Medulla oblongata (tissue), 1 donor: ENCODE results near the gene PGM5.
A peak's percentile ranks its signal among the peaks of the same experiment; 100 is the strongest.

ENCODE experiments used
- DNase-seq: peaks from one replicate; pipeline ENCODE4 v3.0.0-alpha.2; 2015; ENCODE audit errors: extremely low spot score

The PGM5 gene

GRCh38 chr9:68433531-68434110 lies 77.2 kb downstream of the PGM5 start:
- no peak for DNase-seq

- no peak for DNase-seq
These were observed 81.4 kb downstream of the PGM5 start for GRCh38 chr9:68437785-68438184.

GRCh38 chr9:68443624-68444023 lies 87.2 kb downstream of the PGM5 start:
- DNase-seq = no peak

- DNase-seq = no peak
These were observed 90.4 kb downstream of the PGM5 start for GRCh38 chr9:68446836-68447235.

- DNase-seq = no peak
These were observed 91.2 kb downstream of the PGM5 start for GRCh38 chr9:68447611-68448010.

GRCh38 chr9:68454579-68455334 lies 98.3 kb downstream of the PGM5 start:
- no peak for DNase-seq

GRCh38 chr9:68455451-68455850 lies 99.0 kb downstream of the PGM5 start:
- DNase-seq = no peak

GRCh38 chr9:68457803-68458202 lies 101.4 kb downstream of the PGM5 start:
- DNase-seq = no peak

DNA sequence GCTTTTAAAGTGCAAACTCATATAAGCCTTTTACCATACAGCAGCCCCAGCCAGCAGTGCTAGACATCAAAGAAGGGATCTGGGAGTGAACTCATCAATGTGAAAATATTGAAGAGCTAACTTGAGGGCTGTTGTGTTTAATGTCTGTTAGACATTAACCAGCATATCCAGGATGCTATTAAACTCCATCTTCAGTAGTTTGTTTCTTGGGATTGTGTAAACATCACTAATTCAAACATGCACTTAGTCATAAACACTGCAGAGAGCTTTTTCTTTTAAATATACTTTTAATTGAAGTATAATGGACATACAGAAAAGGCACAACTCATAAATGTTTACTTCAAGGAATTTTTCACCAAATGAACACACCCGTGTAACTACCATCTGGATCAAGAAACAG lies 102.5 kb downstream of the PGM5 start:
- DNase-seq = no peak

DNA sequence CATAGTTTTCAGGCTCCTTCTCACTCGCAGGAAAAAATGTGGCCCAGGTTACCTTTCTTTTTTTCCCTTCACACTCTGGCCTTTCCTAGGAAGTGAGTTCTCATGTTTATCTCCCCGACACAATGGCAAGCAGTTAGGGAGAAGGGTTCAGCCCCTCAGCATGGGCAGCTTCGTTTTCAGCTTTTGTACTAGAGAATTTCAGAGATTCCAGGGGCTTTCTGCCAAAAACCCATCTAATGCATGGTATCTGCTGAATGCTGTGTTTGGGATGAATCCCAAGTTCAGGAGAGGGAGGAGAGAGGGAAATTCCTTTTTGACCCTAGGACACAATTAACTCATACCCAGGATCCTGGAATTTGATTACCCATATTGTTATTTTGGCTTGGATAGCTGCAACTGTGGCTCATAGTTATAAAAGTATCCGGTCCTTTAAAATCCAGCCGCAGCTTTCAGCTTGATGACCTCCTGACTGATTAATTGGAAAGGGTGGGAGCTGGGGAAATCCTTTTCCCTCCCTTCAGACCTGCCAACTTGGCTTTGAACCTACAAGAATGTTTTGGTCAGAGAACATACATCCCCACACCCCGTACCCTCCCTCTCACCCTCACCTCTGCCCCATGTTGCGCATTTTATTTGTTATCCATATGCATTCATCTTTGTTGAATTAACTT lies 105.8 kb downstream of the PGM5 start:
- no peak for DNase-seq

DNA sequence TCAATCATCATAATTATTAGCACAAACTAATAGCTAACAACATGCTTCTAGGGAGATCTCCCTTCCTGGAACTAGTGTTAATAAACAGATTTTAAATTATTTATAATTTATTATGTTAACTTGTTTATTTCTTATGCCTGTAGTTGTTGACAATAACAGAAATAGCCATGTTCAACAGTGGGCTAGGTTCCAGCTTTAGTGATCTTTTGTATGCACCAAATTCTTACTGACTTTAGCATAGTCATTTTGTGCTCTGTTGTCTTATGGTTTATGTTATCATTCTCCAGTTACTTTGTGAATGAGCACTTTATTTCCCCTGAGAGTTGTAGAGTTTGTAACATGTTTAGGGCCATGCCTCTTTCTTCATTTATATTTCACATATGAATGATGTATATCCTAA lies 113.7 kb downstream of the PGM5 start:
- no peak for DNase-seq

GRCh38 chr9:68470634-68471033 lies 114.2 kb downstream of the PGM5 start:
- DNase-seq = no peak

- no peak for DNase-seq
These were observed 115.7 kb downstream of the PGM5 start for GRCh38 chr9:68472119-68472518.

- DNase-seq = peak; percentile 38
These were observed 117.4 kb downstream of the PGM5 start for GRCh38 chr9:68473790-68474189.

DNA sequence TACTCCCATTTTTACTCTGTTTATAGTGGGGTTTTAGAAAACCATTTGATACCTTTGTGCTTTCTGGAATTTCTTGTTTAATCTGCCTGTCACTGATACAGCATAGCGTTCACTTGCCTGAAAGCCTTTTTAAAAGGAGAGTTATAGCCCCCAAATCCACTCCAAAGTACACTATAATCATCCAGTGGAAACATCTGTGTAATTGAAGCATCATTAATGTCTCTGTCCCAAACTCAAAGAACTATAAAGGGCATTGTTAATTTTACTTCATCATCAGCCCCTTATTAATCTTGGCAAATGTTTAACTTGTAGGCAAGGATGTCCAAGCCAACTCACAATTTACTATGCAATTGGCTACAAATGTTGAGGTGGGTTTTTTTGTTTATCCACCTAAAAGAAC lies 120.0 kb downstream of the PGM5 start:
- DNase-seq = no peak

- DNase-seq = no peak
These were observed 120.4 kb downstream of the PGM5 start for GRCh38 chr9:68476847-68477246.

DNA sequence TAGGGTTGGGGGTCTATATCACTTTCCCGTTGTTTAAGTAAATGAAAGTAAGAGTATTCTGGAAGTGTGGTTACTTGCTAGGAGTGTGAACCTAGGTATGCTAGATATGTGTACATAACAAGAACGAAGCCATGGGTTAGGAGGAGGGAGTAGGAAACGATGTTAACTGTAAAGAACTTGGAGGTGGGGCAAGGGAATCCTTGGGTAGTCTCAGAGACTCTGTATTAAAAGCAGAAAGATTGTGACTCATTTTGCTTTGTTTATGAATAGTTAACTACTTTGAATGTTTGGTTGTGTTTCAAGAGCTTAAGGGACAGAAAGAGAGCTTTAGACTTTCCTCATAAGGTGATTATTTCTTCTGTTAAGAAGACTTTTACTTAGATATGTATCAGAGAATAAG lies 124.4 kb downstream of the PGM5 start:
- no peak for DNase-seq

GRCh38 chr9:68482548-68482947 lies 126.1 kb downstream of the PGM5 start:
- no peak for DNase-seq

GRCh38 chr9:68488126-68488525 lies 131.7 kb downstream of the PGM5 start:
- no peak for DNase-seq

DNA sequence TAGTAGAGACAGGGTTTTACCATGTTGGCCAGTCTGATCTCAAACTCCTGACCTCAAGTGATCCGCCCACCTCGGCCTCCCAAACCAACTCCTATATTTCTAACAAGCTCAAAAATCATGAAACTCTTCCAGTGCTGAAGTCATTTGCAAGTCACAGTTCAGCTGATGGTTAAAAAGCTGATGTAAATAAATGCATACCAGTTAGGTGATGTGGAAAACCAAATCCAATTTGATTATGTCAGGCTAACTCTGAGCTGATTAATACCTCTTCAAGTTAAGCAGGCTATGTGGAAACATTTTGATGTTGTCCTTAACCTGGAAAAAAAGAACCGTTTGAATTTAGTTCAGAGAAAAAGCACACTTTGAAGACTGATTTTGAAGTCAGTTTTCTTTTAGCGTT lies 133.2 kb downstream of the PGM5 start:
- no peak for DNase-seq

DNA sequence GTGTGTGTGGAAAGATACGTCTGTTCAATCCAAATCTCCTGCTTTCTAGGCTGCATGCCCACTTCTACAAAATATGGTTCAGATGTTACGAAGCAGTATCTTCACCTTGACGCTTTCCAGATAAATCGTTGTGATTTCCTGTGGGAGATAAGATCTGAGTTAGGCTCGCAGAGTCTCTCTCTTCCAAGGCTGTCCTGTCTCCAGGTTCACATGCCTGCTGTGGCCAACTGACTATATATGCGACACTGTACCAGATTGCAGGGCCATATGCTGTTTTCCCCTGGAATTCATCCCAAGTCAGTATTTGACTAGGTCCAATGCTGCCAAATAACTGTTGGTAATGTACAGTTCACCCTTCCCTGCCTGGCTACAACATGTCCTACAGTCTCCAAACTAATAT lies 136.4 kb downstream of the PGM5 start:
- no peak for DNase-seq

DNA sequence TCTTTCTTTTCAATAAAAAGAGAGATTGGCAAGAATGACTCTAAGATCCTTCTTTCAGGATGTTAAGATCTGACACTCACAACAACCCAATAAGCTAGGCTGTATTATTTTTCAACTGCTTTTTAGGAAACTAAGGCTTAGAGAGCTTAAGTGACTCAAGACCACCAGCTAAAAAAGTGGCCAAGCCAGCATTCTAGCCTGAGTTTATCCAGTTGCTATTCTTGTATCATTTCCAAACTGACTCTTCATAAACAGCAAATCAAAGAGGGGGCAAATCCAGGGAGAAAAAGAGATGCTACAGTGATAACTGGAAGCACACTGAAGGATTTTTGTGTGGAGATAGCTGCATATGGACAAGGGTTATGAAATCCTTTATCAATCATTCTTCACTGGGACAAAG lies 137.1 kb downstream of the PGM5 start:
- DNase-seq = no peak

GRCh38 chr9:68493958-68494577 lies 137.7 kb downstream of the PGM5 start:
- no peak for DNase-seq
